Muscle of leg (tissue), 11 donors: ENCODE results near the gene CSTB. TPM values are rescaled to one million over a fixed set of nuclear protein-coding genes. Genes with fewer than 3 reads are reported as not detected.

ENCODE experiments used
- DNase-seq: peaks from one replicate; pipeline ENCODE4 v3.0.0; 2013
- H3K27ac ChIP-seq: one replicate; pipeline ENCODE4 v1.5.1; 2013; ENCODE audit warnings: mild to moderate bottlenecking, low read length, control low read depth
- H3K27me3 ChIP-seq: one replicate; pipeline ENCODE4 v1.6.1; 2013; ENCODE audit warnings: low read length; ENCODE audit not compliant: control insufficient read depth, insufficient read depth
- H3K36me3 ChIP-seq: one replicate; pipeline ENCODE4 v1.6.1; 2013; ENCODE audit warnings: low read length; ENCODE audit not compliant: control insufficient read depth, insufficient read depth
- H3K4me1 ChIP-seq: one replicate; pipeline ENCODE4 v1.6.1; 2013; ENCODE audit warnings: low read length; ENCODE audit not compliant: control insufficient read depth, insufficient read depth
- H3K4me3 ChIP-seq: one replicate; pipeline ENCODE4 v1.5.1; 2013; ENCODE audit warnings: low read length, control low read depth
- H3K9me3 ChIP-seq: replicated peaks from 2 replicates; pipeline ENCODE4 v1.6.1; 2013; ENCODE audit warnings: low read depth, low read length; ENCODE audit not compliant: control insufficient read depth
- WGBS: methylation state at CpG from one replicate; pipeline ENCODE4 v1.1.5; 2013; ENCODE audit warnings: missing lambda C conversion rate; ENCODE audit not compliant: insufficient coverage; 5-methylcytosine and 5-hydroxymethylcytosine counted together
- polyA plus RNA-seq, 8 donors: library from polyadenylated mRNA; unstranded; fragments of 120-200 nt; gene quantifications; one replicate each; pipeline versions ENCODE4 v1.2.1 to v1.2.3, GENCODE V29; 2013; ENCODE audit warnings: inconsistent platforms in 1 of 8, low replicate concordance in 1 of 8; ENCODE audit not compliant: insufficient read length in 8 of 8, insufficient read depth in 1 of 8
- total RNA-seq: library from RNA; stranded (reverse); fragments of 120-200 nt; gene quantifications from one replicate; pipeline ENCODE4 v1.2.4, GENCODE V29; 2013

The CSTB gene
- total and polyA plus RNA-seq, 9 donors = 5.6 to 26.0 (median 22.8) TPM

DNA sequence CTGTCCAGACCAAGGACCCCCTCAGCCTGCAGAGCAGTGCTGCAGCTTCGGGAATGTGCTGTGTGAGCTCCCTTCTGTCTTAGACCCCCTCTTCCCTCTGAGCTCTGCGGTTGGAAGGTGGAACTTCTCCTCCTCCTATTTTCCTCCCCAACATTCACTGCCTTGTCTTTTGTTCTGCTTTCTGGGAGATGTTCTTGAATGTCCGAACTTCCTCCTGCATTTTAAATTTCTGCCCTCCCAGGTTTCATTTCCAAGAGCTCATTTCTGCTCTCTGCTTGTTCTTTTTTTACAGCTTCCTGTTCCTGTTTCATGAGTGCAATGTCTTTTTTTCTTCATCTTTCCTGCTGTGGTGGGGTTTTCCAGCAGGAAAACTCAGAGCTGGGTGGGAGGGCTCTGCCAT is 42.6 kb upstream of the CSTB start:
- WGBS = no CpG with 5 or more reads among the region's 3 CpGs
- peaks cover 2% of the 10 kb centered on the region for H3K27me3 ChIP-seq
- H3K27ac ChIP-seq = no peak overlapping the region

DNA sequence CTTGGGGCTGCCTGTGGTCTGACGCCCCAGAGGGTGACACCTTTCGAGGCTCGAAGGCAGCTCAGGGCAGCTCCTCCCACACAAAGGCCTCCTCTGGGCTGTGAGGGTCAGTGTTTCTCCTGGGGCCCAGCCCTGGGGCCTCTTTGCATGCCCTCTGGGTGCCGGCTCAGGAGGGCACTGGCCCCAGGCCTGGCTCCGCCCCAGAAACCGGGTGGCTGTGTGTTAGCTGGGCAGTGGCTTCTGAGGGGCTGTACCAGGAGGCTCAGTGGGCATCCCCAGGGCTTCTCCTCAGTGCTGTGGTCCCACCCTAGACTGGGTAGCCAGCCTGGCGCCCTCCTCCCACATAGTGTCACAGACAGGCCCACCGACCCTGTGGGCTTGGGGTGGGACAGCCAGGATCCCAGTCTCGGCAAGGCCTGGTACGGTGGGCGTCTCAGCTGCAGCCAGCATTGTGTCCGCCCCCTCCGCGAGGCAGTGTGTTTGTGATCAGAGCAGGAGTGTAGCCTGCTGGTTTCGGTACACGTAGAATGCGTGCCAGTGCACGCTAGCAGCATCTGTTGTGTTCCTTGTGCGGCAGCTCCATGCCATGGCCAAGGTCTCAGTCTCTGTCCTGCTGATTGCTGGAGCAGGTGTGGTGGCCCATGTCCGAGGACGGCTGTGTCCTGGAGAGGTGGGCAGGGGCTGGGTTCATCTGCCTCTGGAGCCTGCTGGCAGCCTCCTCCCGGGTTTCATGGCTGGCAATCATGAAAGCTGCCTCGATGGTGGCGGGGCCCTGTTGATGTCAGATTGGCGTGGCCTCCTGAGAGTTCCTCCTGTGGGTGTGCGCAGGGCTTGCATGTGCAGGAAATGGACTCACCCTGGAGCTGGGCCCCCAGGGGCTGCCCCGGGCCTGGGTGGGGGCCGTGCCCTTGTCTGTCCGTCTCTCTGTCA is 41.3 kb upstream of the CSTB start:
- Histone ChIP-seq H3K27ac (no peak overlapping the region), H3K4me3 (no peak overlapping the region), H3K9me3 (peaks cover 8% of the 10 kb centered on the region), H3K4me1 (peaks cover 10% of the 10 kb centered on the region), H3K27me3 (peaks cover 2% of the 10 kb centered on the region), H3K36me3 (no peaks in the 10 kb centered on the region)
- no peak for DNase-seq
- WGBS = 81% methylated on average over 26 of the region's 29 CpGs

More for the DNA sequence above, 42.6 kb upstream of the CSTB start:
- H3K4me1 ChIP-seq = peaks cover 9% of the 10 kb centered on the region
- H3K36me3 ChIP-seq = no peaks in the 10 kb centered on the region
- DNase-seq = peak; percentile 50
- peaks cover 8% of the 10 kb centered on the region for H3K9me3 ChIP-seq
- H3K4me3 ChIP-seq = no peak overlapping the region

DNA sequence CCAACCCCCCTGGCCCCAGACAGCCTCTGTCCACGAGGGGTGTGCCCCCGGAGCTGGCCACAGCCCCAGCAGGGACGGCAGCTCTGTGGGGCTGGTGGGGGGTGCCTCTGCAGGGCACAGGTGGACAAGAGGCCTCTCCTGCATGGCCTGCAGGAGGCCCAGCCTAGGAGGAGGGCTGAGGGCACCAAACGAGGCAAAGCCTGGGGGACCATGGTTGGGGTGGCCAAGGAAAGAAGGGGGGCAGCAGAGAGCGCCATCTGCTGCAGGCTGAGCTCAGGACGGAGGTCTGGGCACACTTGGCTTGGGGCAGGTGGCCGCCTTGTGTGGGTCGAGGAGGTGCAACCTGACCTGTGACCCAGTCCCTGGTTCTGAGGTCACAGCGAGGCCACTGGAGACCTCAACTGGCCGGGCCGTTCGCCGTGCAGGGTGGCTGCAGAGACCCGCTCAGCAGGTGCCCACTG is 40.5 kb upstream of the CSTB start:
- 56% methylated on average over 14 of the region's 14 CpGs for WGBS
- DNase-seq = no peak
- Histone ChIP-seq H3K9me3 (peaks cover 8% of the 10 kb centered on the region), H3K27me3 (peaks cover 2% of the 10 kb centered on the region), H3K4me3 (no peak overlapping the region), H3K4me1 (peaks cover 18% of the 10 kb centered on the region), H3K36me3 (no peaks in the 10 kb centered on the region), H3K27ac (no peak overlapping the region)

DNA sequence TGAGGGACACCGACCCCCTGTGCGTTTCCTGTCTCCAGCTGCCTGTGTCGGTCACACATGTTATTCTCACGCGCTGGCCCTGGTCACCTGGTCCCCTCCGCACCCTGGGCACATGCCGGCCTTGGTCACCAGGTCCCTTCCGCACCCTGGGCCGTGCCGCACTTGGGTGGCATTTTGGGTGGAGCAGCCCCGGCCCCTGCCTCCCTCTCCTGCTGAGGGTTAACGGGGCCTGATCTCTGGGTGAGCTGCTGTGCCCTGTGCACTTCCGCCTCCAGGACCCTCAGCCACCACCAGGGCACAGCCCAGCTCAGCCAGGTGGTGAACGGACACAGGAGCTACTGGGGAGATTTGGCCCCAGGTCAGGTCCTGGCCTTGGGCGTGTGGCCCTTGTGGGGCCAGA is 39.9 kb upstream of the CSTB start:
- DNase-seq = no peak
- 83% methylated on average over 14 of the region's 15 CpGs for WGBS

DNA sequence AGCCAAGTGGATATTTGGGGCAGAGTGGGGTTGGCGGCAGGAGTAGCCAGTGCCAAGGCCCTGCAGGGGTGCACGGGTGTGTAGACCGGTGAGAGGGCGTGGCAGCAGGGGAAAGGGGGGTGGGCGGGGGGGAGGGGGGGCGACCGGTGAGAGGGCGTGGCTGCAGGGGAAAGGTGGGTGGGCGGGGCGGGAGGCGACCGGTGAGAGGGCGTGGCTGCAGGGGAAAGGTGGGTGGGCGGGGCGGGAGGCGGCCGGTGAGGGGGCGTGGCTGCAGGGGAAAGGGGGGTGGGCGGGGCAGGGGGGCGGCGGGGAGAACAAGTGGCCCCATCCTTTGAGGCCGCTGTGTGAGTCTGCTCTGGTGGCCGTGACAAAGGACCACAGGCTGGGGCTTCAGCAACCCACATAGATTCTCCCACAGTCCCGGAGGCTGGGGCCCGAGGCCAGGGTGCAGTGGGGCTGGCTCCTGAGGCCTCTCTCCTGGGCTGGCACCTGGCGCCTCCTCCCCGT is 39.1 kb upstream of the CSTB start:
- WGBS = 0% methylated on average over 2 of the region's 27 CpGs
- peaks cover 8% of the 10 kb centered on the region for H3K9me3 ChIP-seq
- H3K36me3 ChIP-seq = no peaks in the 10 kb centered on the region
- H3K27ac ChIP-seq = no peak overlapping the region
- H3K27me3 ChIP-seq = peaks cover 2% of the 10 kb centered on the region
- peaks cover 31% of the 10 kb centered on the region for H3K4me1 ChIP-seq
- H3K4me3 ChIP-seq = no peak overlapping the region
- no peak for DNase-seq

More for the DNA sequence above, 39.9 kb upstream of the CSTB start:
- H3K4me1 ChIP-seq = peaks cover 25% of the 10 kb centered on the region
- H3K9me3 ChIP-seq = peaks cover 8% of the 10 kb centered on the region
- H3K27me3 ChIP-seq = peaks cover 2% of the 10 kb centered on the region
- no peak overlapping the region for H3K4me3 ChIP-seq
- no peaks in the 10 kb centered on the region for H3K36me3 ChIP-seq
- H3K27ac ChIP-seq = no peak overlapping the region

DNA sequence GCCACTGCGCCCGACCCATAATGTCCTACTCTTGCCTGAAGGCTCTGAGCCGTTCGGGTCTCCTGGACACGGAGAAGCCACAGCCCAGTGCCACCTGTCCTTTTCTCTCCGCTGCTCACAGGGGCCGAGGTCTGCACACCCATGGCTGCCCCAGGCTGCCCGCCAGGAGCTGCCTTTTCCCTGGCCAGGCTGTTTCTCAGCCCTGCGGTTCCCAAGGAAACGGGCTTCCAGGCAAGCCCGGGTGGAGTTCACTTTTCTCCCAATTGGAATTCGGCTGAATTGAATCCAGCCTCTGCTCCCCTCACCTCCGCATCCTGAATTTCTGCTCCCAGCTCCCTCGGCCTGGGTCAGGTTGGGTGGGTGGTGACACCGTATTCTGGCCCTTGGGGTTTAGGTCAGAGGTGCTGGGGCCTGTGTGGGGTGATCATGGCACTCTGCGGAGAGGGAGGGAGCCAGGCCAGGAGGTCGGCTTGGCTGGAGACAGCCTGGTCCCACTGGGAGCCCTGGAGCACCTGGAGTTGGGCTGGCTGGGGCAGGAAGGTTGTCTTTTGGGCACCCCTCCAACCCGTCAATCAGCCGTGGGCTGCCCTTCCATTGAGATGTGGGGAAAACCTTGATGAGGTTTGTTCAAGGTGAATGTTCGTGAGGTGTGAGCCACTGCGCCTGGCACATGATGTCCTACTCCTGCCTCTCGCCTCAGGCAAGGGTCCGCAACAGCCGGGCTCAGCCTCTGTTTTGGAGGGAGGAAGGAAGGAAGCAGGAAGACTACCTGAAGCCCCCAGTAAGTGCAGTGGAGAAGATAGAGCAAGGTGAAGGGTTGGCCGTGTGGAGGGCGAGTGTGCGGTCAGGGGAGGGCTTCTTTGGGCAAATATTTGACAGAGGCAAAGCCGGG is 38.4 kb upstream of the CSTB start:
- peaks cover 8% of the 10 kb centered on the region for H3K9me3 ChIP-seq
- DNase-seq = no peak
- no peak overlapping the region for H3K4me3 ChIP-seq
- 47% methylated on average over 20 of the region's 28 CpGs for WGBS
- H3K27me3 ChIP-seq = peaks cover 2% of the 10 kb centered on the region
- no peaks in the 10 kb centered on the region for H3K36me3 ChIP-seq
- peaks cover 31% of the 10 kb centered on the region for H3K4me1 ChIP-seq
- H3K27ac ChIP-seq = no peak overlapping the region

DNA sequence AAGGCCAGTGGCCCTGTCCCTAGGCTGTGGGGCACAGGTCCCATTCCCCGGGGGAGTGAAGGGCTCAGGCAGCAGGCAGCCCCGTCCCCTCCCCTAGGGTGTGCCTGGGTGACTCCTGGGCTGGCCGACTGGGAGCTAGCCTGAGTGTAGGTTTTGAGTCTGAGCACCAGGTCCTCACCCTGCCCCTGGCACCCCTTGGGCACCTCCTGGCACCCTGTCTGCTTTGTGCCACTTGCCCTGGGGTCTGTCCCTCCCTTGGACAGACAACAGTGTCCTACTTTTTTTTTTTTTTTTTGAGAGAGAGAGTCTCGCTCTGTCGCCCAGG is 37.5 kb upstream of the CSTB start:
- Histone ChIP-seq H3K27me3 (peaks cover 2% of the 10 kb centered on the region), H3K36me3 (no peaks in the 10 kb centered on the region), H3K4me3 (no peak overlapping the region), H3K9me3 (peaks cover 3% of the 10 kb centered on the region), H3K4me1 (peaks cover 31% of the 10 kb centered on the region), H3K27ac (no peak overlapping the region)
- DNase-seq = no peak
- 85% methylated on average over 3 of the region's 5 CpGs for whole genome bisulfite sequencing

DNA sequence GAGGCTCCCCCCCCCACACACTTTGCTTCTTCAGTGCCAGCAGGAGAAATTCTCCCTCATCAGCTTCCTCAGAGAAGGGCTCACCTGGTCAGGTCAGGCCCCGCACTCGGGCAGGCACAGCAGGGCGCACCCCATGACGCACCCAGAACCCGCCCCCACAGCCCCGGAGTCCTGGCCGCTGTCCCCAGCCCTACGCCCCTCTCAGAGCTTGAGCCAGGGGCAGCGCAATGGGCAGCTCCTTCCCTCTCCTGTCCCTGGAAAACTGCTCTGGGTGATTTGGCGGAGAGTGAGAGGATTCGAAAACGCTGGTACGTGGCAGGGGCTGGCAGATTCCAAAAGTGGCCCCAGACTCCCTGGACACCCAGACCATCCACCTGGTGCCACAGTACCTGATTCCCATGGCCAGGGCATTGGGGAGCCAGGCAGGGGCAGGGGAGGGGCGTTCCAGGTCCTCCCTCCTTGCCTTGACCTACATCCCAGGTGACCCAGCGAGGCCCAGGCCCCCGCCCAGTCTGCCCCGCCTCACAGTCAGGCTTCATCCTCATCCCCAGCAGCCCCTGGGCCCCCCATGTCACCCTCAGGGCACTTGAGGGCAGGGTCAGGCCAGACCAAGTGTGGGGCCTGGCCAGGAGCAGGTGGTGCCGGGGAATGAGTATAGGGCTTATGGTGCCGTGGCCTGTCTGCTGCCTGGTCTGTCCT is 37.0 kb upstream of the CSTB start:
- WGBS = 75% methylated on average over 12 of the region's 19 CpGs
- Histone ChIP-seq H3K9me3 (no peaks in the 10 kb centered on the region), H3K27ac (no peak overlapping the region), H3K4me3 (no peak overlapping the region), H3K4me1 (peaks cover 31% of the 10 kb centered on the region), H3K27me3 (no peaks in the 10 kb centered on the region), H3K36me3 (no peaks in the 10 kb centered on the region)
- DNase-seq = no peak

DNA sequence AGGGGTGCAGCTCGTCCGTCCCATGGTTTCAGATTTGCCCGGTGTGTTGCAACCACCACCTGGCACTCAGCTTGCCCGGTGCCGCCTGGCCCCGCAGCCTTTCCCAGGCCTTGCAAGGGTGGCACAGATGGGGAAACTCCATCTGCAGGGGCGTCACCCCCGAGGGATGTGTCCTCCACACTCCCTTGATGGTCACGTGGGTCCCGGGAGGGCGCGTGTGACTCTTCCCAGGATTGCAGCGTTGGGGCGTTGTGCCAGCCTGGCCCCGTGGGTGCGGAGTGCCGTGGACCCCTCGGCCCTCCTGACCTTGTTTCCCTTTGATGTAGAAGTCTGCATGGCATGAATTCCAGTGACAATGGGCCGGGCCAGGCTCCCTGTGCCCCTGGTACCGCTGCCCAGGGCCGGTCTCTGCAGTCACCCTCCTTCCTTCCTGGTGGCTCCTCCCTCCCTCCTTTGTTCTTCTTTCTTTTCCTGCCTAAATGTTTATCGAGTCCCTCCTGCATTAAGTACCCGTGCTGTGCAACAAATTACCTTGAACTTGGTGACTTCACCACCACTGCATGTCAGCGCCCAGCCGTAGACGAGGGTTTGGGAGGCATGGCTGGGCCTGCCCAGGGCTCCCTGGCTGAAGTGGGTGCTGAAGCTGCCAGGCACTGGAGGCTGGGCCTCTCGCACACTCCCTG is 36.2 kb upstream of the CSTB start:
- Histone ChIP-seq H3K4me1 (peaks cover 31% of the 10 kb centered on the region), H3K9me3 (no peaks in the 10 kb centered on the region), H3K27me3 (no peaks in the 10 kb centered on the region), H3K36me3 (no peaks in the 10 kb centered on the region), H3K4me3 (no peak overlapping the region), H3K27ac (no peak overlapping the region)
- 71% methylated on average over 19 of the region's 27 CpGs for WGBS
- no peak for DNase-seq
